GM18867 (cell line): ENCODE data around the gene IP6K1.
"Not testable (repeated sequence)": the region's sequence is repeated elsewhere in the genome, so short reads cannot be mapped to it uniquely, and the experiment has no call there.

Experiments
- ATAC-seq: cut with Tn5 transposase; IDR thresholded peaks from one replicate; pipeline ENCODE4 v1.9.1; 2021; ENCODE audit warnings: mild to moderate bottlenecking, moderate library complexity; ENCODE audit not compliant: unreplicated experiment

Gene IP6K1

DNA sequence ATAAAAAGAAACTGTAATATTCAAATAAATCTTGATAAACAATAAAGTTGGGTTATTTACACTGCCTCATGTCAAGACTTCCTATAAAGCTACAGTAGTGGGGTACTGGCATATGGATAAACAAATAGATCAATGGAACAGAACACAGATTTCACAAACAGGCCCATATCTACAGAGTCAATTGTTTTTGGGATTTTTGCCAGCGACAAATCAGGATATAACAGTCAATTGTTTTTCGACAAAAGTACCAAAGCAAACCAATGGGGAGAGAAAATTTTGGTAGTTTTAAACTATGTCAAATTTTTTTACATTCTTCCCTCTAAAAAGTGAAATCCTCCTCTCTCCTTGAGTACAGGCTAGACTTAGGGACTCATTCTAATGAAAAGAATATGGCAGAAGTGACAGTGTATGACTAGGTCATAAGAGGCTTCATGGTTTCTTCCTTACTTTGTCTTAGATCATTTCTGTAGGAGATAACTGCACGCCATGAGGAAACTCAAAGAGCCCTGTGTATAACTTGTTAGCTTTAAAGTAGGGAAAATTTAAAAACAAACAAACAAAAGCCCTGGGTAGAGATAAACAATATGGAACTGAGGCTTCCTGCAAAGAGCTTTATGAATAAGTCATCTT is 16.9 kb downstream of the IP6K1 start:
- no peak for ATAC-seq

GRCh38 chr3:49763981-49764380 is 22.4 kb downstream of the IP6K1 start:
- no peak for ATAC-seq

DNA sequence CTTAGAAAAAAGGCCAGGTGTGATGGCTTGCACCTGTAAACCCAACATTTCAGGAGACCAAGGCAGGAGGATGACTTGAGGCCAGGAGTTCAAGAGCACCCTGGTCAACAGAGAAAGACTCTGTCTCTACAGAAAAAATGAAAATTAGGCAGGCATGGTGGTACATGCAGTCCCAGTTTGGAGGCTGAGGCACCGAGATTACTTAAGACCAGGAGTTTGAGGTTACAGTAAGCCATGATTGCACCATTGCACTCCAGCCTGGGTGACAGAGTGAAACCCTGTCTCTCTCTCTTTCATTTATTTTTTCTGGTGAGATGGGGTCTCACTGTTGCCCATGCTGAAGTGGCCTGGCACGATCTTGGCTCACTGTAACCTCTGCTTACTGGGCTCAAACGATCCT is 24.7 kb downstream of the IP6K1 start:
- no peak for ATAC-seq

DNA sequence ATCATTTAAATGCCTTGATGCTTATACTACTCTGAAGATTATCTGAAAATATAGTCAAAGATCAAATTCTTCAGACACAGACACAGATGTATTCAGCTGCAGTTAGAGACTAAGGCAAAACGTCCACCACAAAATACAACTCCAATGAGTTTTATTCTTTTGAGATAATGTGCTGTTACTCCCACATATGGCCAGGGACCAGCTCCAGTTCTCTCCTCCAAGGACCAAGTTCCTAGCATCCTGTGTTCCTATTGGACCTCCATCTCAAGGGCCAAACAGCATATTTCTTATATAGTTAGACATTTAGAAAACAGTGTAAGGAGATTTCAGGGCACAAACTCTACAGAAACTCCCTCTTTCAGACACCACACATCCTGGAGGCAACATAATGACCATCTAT is 27.1 kb downstream of the IP6K1 start:
- no peak for ATAC-seq

GRCh38 chr3:49757197-49757596 is 29.1 kb downstream of the IP6K1 start:
- no peak for ATAC-seq

- ATAC-seq: no peak
Measured at GRCh38 chr3:49756036-49756435, 30.3 kb downstream of the IP6K1 start.

DNA sequence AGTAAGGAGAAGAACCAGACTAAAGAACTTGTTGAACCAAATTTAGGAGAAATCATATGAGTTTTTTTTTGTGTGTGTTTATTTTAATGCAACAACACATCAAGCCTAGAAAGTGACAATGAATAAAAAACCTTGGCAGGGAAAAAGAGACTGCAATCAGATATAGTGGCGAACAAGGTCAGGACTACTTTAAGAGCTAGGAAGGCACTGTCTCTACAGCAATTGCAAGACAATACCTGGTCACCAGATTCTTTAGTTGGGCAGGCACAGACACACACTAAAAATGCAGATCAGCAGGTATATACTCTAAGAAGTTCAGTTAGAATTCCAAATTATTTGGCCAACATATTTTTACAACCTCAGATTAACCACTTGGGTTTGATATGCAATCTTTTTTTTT is 31.8 kb downstream of the IP6K1 start:
- no peak for ATAC-seq

- ATAC-seq: no peak
Measured at GRCh38 chr3:49751501-49751900, 34.8 kb downstream of the IP6K1 start.

- no peak for ATAC-seq
Measured at GRCh38 chr3:49750056-49750455, 36.3 kb downstream of the IP6K1 start.

GRCh38 chr3:49748874-49749273 is 37.5 kb downstream of the IP6K1 start:
- not testable (repeated sequence) for ATAC-seq

GRCh38 chr3:49747792-49748480 is 38.4 kb downstream of the IP6K1 start:
- no peak for ATAC-seq

GRCh38 chr3:49745986-49746385 is 40.4 kb downstream of the IP6K1 start:
- no peak for ATAC-seq

DNA sequence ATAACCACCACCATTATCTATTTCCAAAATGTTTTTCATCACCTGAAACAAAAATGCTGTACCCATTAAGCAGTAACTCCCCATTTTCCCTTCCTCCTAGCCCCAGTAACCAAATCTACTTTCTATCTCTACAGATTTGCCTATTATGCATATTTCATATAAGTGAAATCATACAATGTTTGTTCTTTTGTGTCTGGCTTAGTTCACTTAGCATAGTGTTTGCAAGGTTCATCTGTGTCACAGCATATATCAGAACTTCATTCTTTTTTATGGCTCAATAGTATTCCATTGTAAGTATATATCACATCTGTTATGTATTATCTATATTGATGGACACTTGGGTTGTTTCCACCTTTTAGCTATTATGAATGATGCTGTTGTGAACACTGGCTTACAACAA is 45.9 kb downstream of the IP6K1 start:
- ATAC-seq: no peak

DNA sequence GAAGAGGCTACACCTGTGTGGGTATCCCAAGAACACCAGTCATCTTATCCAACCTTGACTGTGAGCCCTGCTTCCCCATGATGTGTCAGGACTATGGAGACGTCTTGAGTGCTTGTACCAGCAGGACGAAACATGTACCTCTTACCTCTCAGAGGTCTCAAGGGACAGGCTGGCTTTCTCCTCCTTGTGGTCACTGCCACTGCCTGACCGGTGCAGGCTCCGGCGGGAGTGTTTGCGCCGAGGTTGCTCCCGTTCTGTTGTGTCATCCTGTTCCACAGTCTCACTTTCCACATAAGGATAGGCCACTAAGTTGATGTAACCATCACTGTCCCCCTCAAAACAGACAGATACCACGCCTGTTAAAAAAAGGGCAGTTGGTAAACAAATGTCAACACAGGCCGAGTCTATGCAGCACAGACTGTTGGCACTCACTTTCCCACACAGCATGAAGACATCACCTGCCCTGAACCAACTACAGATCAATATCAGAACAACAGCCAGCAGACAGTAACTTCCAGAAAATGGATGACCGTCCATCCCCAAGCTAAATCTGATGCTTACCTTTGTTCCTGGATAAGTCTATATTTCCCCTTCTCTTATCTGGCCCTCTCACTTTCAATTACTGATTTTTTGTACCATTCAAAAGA is 48.2 kb downstream of the IP6K1 start:
- no peak for ATAC-seq

DNA sequence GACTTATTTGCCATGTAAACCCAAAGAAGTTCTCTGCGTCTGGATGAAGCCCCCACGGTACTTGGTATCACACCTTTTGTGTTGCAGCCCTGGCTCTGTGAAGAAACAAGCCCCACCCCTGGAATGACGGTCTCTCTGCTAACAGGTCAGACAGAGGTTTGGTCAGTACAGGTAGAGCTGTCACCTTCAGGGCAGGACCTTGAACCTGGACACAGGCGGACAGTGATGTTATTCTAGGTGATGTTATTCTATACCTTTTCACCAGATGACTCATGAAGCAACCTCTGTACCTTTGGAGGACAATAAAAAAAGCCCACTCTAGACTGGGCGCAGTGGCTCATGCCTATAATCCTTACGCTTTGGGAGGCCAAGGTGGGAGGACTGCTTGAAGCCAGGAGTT is 51.6 kb downstream of the IP6K1 start:
- no peak for ATAC-seq

- ATAC-seq: no peak
Measured at GRCh38 chr3:49733551-49733950, 52.8 kb downstream of the IP6K1 start.

DNA sequence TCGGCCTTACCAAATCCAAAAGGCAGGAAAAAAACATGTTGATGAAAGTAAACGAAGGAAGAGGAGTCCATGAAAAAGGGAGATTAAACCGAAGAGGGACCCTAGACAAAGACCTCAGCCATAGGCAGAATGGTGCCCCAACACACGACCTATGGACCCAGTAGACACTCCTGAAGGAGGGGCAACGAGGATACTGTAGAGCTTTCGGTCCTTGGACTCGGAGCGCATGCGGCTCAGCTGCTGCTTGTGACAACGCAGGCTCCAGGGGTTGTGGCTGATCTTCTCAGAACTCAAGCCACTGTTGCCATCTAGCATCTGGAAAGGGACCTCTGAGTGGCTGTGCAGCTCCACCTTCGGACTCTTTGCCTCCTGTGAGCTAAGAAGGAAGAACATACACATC is 53.7 kb downstream of the IP6K1 start:
- ATAC-seq: no peak

DNA sequence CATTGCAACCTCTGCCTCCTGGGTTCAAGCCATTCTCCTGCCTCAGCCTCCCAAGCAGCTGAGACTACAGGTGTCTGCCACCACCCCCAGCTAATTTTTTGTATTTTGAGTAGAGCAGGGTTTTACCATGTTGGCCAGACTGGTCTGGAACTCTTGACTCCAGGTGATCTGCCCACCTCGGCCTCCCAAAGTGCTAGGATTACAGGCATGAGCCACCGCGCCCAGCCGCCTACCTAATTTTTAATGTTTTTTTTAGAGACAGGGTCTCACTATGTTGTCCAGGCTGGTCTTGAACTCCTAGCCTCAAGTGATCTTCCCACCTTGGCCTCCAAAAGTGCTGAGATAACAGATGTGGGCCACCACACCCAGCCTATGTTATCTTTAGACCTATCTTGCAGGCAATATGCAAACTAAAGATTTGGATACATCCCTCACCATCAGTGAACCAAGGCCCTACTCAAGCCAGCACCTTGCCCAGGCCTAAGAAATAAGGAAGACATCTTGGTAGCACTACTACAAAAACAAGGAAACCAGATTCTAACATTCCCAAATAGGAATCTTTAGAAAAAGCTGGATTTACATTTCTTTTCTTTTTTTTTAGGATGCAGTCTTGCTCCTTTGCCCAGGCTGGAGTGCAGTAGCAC is 56.3 kb downstream of the IP6K1 start:
- ATAC-seq: no peak

- no peak for ATAC-seq
Measured at GRCh38 chr3:49727924-49728361, 58.4 kb downstream of the IP6K1 start.

DNA sequence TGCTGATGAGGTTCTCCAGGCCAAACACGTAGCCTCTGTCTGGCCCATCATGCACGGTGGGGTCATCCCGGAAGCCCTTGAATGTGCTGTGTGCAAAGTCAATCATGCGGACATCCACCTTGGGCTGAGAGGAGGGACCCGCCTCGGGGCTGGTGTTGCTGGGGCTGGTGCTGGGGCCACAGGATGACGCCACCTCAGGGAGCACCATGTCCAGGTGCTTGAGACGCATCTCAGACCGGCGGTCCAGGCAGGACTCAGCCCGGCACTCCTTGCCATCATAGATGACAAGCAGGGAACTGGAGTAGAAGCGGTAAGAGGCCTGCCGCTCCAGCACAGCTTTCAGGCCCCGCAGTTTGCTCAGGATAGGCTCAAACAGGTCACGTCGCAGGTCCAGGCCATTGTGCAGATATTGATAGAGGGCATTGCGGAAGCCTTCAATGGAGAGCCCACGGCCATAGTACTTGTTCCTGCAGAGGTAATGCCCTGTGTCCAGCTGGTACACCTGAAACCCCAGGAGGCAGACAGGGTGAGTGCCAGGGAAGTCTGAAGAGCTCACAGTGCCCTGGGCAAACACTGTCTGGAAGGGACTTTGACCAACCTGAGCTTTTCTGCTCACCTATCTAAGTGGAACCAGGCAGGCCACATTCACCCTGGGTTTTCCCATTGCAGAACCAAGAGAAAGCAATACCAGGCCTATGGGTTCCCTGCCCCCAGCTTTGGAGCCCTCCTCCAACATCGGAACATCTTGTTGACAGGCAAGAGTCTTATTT is 59.0 kb downstream of the IP6K1 start:
- ATAC-seq: no peak
